GM21528 (cell line): Measurements from ENCODE around the gene RILP.
A peak's percentile ranks its signal among the peaks of the same experiment; 100 is the strongest.

Experiments used
- ATAC-seq: cut with Tn5 transposase; IDR thresholded peaks from one replicate; pipeline ENCODE4 v1.9.1; 2021; ENCODE audit warnings: mild to moderate bottlenecking, moderate library complexity; ENCODE audit not compliant: unreplicated experiment, low FRiP score

RILP gene

DNA sequence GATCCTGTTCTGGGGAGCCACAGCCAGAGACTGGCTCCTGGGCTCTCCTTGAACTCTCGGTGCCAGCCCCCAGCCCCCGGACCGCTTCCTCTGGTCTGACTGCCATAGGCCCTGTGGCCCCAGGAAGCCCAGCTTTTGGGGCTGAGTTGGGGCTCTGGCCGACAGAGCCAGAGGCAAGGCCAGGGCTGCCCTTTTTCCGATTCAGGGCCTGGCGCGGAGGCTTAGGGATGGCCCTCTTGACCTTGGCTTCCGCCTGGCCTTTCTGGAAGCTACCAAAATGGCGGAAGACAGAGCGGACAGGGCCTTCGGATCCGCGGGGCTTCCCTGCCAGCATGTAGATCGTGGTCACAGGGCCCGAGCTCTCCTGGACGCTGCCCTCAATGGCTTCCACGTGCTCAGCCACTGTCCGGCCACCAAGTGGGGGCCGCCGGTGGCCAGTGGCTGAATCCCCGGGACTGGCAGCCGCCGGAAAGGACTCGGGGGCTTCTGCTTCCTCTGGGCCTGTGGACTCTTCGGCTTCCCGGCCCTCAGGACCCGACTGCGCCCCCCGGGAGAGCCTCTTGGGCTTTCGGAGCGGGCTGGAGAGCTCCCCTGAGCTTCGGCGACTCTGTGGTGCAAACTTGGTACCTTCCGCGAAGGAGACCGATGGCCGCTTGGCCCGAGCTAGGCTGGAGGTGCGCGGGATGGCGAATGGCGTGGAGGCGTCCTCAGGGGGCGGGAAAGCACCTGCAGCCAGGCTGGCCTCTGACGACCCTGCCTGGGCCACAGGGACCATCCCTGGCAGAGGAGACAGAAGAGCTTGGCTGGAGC, 14.6 kb downstream of the RILP start:
- ATAC-seq: no peak

DNA sequence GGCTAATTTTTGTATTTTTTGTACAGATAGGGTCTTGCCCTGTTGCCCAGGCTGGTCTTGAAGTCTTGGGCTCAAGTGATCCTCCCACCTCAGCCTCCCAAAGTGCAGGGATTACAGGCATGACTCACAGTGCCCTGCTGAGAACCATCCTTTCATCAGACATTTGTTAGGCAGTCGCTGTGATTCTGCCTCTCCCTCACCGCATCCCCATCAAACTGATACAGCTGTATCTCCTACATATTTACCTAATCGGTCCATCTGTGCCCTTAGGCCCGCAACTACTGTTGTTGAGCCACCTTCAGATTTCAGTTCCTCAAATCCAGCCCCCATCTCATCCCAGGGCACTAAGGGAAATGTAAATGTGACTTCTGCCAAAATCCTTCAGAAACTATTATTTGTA, 19.0 kb downstream of the RILP start:
- ATAC-seq: no peak

DNA sequence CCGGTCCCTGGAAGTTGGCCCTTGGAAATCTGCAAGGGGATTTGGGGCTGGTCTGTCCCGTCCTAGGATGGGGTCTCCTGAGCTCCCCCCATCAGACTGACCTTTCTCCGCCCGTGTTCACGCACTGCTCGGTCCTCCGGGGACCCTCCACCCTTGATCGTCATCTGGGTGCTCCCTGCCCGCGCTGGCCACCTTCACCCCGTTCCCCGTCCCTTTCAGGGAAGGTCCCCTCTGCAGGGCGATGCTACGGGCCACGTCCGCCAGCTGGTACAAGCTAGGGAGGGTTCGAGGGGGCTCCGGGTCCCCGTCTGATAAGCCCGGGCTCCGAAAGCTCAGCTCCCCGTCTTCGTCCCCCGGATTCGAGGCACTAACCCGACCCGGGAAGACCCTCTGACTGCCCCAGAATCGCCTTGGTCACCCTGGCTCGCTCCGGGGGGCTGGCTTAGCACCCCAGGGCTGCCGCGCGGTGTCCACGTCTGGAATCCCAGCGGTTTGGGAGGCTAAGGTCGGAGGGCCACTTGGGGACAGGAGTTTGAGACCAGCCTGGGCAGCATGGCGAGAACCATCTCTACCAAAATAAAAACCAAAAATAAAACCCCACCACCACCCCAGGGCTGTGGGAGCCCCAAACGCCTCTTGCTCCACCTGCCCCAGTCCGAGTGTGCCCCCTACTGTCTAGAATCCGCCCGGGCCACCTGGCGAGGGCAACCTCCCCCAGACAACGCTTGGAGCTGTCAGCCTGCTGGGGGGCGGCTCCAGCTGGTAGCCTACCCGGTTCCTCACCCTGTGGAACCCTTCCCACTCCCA, 20.0 kb downstream of the RILP start:
- ATAC-seq: no peak

DNA sequence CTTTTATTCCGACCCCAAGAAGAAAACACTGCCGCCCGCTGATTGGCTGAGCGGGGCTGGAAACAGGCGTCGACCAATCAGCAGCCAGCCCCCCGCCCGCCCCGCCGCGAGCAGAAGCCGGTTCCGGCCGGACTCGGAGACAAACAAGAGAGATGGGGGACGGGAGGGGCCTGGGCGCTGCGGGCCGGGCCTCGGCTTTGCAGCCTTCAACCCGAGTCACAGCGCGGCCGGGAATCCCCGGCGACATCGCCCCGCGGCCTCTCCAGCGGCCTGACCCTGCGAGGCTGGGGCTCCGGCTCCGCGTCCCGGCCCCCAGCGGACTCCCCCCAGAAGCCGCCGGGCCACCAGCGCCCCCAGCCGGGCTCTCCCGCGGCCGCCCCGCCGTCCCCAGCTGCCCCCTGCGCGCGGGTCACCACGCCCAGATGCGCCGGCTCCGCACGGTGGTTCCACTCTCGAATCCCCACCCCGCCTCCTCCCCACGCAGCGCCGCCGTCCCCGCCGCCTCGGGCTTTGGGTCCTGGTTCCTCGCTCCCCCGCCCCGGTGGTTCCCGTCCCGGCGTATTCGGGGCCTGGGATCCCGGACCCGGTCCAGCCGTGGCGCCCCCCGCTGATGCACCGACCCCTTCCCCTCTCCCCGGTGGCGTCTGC, 20.7 kb downstream of the RILP start:
- peak; percentile 55 for ATAC-seq

DNA sequence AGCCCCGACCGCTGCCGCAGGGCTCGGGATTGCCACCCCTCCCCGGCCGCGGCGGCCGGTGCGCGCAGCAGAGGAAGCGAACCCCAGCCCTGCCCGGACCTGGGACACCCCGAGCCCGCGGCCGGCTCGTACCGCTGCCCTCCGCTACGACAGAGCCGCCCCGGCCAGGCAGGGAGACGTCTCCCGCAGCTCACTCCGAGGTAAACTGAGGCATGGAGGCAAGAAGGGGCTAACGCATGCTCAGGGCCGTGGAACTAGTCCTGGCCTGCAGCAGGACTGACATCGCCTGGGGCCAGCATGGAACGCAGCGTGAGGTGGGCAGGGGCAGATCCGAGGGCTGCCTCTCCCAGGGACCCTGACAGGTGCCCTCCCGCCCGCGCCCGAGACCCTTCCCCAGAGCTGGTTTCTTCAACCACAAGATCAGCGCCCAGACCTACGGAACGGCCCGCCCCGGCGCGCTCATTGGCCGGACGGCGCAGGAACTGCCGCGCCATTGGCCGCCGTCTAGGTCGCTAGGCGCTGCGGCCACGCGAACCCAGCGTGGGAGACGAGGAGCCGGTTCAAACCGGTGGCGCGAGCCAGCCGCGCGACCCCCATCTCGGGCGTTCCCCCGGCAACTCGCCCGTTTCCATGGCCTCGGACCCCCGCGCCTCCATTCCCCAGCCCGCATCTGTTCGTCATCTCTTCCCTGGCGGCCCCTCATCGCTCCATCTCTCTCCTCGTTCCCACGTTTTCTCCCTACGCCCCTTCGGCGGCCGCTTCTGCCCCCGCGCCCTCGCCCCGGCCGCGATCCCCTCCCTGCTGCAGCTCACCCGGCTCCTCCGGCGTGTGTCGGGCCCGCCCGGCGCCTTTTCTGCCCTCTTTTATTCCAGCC, 21.4 kb downstream of the RILP start, which contains the start of gene SLC43A2:
Gene SLC43A2 (minus strand): TSS at position 853 of the 874 bp plus-strand sequence. CDS start 960 bp downstream, outside the sequence.
- ATAC-seq: peak; percentile 55

DNA sequence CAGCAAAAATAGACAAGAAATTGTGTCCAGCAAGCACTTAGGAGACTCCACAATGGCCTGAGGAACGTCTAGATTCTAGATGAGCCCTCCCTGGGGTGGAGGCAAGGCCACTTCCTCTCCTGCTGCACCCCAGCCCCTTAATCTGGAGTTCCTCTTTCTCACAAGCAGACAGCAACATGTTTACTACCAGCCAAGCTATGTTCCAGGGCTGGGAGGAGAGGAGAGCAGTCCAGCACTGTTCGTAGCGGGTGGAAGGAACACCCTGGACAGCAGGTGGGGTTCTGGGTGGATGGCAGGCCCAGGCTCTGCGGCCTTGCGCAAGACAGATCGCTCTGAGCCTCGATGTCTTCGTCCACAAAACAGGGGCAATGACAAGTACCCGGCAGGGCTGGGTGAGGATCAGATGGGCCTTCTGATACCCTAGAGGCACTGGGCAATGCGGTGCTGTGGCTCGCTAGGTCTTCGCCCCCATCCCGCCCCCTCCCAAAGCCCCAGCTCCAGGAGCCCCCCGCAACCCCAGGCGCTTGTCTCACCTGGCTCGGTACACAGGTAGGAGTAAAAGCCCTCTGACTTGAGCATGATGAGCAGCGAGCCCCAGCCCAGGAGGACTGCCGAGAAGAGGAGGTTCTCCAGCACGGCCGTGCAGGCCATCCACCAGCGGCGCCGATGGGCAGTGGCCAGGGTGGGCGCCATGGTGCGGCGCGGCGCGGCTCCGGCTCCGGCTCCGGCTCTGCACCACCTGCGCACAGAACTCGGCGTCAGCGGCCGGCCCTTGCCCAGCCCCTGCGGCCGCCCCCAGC, 22.3 kb downstream of the RILP start:
- peak; percentile 7 for ATAC-seq

DNA sequence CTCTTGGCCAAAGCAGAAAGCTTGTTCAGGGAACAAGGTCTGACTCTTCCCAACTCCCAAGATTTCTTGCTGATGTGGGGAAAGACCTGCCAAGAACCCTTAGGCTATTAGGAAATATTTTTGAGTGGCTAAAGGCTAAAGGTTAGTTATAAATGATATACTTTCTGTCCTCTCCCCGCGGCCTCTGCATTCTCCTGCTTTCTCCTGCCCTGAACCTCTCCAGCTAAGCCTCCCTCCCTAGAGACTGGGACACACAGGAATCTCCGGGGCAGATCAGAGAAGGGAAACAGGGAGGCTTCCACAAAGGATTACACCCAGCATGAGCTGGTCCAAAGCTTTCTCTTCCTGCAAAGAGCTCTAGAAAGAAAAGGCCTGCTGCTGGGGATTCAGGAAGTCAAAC, 23.3 kb downstream of the RILP start:
- ATAC-seq: no peak

DNA sequence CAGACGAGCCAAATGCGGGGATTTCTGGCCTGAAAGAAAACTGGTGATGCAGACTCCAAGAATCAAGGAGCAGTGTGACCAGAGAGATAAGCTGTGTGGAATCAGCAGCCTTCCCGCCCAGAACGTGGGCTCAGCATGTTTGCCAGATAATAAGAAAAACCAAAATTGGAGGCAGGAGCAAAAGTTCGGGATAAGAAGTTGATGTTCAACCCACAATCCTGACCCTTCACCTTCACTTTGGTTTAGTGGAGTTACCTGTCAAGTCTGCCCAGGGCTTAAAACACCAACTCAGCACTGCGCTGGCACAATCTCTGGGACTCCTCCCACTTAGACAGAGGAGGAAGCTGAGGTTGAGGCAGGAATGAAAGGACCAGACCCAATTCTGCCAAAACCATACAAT, 24.1 kb downstream of the RILP start:
- no peak for ATAC-seq

DNA sequence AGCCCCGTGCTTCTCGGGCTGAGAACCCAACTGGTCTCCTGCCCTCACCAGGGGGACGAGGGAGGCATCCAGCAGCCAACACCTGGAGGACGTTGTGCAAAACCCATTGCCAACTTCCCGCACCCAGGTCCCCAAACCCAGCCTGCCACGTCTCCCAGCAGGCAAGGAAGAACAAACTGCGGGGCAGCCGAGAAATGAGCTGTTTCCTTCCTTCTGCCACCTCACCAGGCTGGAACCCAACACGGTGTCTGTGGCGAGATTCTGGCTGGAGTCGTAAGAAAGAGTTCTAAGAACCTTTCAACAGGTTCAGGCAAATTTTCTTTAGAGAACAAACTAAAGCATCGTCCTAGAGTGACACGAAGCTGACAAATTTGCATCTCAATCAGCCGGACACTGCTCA, 24.6 kb downstream of the RILP start:
- no peak for ATAC-seq

DNA sequence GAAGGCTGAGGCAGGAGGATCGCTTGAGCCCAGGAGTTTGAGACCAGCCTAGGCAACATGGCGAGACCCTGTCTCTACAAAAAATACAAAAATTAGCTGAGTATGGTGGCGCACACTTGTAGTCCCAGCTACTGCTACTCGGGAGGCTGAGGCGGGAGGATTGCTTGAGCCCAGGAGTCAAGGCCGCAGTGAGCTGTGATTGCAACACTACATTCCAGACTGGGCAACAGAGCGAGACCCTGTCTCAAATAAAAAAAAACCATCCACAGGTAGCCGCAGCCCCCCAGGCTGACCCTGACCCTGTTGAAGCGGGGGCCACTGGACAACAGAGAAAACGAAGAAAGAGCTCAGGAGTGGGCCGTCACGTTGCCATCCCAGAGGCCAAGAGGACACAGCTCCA, 25.0 kb downstream of the RILP start:
- ATAC-seq: no peak

DNA sequence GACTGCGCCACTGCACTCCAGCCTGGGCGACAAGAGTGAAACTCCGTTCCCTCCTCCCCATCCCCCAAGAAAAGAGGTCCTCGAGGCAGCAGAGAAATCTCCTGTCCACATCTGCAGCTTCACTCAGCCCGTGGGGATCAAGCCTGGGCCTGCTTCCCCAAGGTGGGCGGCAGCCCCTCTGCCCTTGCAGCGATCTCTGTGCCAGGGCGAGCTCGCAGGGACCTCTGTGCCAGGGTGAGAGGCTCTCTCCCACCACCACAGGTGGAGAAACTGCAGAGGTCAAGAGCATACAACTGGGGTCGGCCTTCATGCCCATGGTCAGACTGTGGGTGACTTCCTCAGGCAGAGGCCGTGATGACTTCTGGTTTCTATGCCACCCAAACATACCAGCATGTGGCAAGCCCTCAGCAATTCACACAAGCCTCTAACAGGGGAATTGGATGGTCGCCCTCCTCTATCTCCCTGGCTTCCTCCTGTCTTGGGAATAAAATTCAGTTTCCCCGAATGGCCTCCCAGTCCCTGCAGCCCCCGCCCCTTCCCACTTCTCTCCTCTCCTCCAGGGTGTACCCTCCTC, 26.5 kb downstream of the RILP start:
- ATAC-seq: no peak

DNA sequence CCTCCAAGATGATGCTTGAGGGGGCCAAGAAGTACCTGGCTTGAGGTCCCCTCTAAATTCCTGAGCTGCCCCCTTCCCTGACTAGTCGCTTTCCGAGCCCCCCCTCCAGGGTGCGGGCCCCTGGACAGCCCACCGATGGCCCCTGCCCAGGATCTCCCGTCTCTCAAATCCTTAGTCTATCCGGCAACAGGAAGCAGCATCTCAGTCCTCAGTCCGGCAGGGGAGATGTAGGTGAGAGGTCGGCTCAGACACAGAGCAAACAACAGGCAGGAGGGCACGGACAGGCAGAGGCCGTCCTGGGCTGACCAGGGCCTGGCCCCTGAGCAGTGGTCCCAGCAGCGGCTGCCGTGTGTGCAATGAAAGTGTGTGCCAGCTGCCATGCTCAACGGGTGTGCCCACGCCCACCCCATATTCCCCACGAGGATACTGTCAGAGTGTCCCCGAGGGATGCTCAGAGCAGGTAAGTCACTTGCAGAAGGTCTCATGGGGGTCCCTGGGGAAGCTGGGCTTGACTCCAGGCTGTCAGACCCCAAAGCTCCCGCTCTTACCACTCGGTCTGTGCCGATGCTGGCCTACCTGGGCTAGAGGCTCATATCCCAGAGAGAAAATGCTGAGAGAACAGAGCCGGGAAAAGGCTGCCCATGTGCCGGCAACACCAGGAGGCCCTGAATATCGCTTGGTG, 28.3 kb downstream of the RILP start:
- no peak for ATAC-seq

DNA sequence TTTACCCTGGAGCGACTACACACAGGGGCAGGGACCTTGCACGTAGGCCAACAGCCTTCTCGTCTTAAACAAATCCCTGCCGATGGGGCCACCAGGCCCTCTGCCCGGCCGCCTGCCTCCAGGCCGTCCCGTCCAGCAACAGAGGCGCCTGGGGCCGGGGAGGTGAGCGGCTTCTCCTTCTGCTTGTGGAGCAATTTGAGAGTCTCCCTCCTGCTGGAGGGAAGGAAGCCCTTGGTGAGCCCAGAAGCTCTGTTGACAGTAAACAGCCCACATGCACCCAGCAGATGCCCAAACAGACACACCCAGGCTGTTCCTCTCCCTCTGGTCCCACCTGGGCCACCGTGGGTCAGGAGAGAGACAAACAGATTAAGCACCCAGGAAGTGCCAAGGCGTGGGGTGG, 29.2 kb downstream of the RILP start:
- no peak for ATAC-seq

DNA sequence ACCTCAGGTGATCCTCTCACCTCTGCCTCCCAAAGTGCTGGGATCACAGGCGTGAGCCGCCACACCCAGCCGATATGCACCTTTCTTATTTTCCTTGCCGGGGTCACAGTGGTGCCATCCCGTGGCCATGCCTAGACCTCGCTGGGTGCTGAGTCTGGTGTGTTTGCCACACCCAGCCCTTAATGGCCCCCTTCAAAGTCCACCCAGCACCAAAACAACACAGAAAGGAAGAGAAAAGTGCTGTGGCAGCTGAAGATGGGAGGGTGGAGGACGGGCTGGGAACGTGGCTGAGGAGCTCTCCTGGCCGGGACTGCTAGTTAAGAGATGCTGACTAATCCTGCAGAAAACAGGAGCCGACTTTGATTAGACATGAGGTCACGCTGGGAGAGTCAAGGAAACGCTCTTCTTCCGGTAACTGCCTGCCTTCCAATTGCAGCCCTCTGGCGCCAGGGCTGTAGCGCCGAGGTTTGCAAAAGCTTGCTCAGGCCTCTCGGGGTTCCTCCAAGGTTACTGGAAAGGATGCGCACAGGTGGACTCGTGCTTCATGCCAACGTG, 32.0 kb downstream of the RILP start:
- ATAC-seq: no peak

DNA sequence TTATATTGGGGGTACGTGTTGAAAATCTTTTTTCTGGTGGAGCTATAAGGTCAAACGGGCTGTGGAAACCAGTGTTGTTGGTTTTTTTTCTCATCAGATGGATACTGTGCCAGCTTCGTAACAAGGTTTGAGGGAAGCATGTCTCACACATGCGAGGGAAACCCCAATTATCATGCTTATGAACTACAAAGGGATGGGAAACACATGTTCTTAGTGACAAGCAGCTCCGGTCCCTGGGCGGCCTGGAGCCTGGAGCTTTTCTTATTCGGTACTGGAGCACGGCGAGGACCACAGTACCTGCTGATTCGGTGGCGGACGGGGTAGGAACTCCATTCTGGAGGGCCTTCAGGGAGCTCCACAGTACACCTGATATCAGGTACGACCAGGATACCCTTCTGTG, 33.6 kb downstream of the RILP start:
- ATAC-seq: no peak

DNA sequence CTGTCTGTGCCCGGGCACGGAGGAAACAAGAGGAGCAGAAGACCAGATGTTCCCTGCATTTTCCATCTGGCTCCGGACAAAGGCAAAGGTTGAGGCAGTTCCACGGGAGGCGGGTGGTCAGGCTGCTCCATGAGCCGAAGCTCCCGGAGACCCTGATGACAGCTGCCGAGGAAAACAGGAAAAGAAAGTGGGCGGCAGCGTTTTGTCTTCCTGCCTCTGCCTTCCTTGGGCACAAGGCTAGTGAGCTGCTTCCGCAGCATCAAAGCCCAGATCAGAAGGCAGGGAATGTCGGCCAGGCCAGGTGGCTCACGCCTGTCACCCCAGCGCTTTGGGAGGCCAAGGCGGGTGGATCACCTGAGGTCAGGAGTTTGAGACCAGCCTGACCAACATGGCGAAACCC, 37.3 kb downstream of the RILP start:
- no peak for ATAC-seq

DNA sequence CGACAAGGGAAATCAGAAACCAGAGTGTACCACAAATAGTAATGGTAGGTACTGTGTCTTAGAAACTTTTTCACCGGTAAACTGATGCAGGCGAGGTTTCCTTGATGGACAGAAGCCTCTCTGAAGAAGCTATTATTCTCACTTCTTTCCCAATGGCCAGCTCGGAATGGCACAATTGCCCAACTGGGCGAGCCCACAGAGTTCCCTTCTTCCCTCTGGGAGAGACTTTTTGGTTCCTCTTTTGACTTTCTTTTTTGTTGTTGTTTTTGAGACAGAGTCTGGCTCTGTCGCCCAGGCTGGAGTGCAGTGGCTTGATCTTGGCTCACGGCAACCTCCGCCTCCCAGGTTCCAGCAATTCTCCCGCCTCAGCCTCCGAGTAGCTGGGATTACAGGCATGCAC, 38.0 kb downstream of the RILP start:
- ATAC-seq: no peak

DNA sequence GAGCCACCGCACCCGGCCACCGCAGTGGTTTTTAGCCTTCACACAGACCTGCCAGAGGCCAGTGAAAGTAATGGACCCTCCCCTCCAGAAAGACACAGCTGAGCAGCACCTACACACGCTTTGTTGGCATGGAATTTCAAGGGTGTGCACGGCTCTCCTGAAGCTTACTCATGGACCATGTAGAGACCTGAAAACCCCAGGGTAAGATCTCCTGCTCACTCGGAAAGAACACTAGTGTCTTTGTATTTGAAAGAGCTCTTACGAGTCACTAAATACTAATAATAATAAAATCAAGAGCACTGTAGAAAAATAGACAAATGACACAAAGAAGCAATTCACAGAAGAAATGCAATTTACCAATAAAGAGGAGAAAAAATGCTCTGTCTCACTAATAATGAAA, 41.0 kb downstream of the RILP start:
- ATAC-seq: no peak
